MM.1S (cell line): Measurements from ENCODE around the gene KLHL1.

Experiments used
- EZH2phosphoT487 ChIP-seq: fragments of 300-600 bp; sonication (generic); IDR thresholded peaks from 2 replicates; pipeline ENCODE4 v1.6.1; 2018; ENCODE audit warnings: antibody characterized with exemption, low read length
- TF ChIP-seq, protein P1 (sequence below): fragments of 300-600 bp; sonication (generic); IDR thresholded peaks from 2 replicates; pipeline ENCODE4 v1.5.1; 2016; ENCODE audit warnings: antibody characterized with exemption, low read length, mixed read lengths

DNA sequence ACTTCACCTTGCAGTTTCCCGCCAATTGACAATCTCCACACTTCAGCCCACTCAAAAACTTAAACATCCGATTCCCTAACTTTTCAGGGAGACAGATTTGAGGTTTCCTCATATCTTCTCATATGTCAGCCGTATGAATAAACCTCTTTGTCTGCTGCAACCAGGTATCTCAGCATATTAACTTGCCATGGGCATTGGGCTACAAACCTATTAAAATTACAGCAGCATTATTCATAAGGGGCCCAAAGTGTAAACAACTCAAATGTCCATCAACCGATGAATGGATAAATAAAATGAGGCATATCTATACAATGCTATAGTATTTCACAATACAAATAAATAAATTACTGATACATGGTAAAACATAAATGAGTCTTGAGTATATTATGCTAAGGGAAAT, 180.0 kb downstream of the KLHL1 start:
- TF ChIP-seq, protein P1, sequence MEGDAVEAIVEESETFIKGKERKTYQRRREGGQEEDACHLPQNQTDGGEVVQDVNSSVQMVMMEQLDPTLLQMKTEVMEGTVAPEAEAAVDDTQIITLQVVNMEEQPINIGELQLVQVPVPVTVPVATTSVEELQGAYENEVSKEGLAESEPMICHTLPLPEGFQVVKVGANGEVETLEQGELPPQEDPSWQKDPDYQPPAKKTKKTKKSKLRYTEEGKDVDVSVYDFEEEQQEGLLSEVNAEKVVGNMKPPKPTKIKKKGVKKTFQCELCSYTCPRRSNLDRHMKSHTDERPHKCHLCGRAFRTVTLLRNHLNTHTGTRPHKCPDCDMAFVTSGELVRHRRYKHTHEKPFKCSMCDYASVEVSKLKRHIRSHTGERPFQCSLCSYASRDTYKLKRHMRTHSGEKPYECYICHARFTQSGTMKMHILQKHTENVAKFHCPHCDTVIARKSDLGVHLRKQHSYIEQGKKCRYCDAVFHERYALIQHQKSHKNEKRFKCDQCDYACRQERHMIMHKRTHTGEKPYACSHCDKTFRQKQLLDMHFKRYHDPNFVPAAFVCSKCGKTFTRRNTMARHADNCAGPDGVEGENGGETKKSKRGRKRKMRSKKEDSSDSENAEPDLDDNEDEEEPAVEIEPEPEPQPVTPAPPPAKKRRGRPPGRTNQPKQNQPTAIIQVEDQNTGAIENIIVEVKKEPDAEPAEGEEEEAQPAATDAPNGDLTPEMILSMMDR, result no peak
- no peak for TF ChIP-seq EZH2phosphoT487
